B cell (primary cell): ENCODE measurements around the gene MAML3.

Experiments used
- CTCF ChIP-seq: fragments of 200-600 bp; IDR thresholded peaks from one replicate; pipeline ENCODE4 v1.8.0; 2022; ENCODE audit warnings: antibody characterized with exemption, mild to moderate bottlenecking
- EZH2 ChIP-seq: IDR thresholded peaks from 2 replicates; pipeline ENCODE4 v1.6.1; 2012; ENCODE audit warnings: borderline replicate concordance, low read depth, mild to moderate bottlenecking, moderate library complexity, low read length; ENCODE audit not compliant: insufficient read depth, poor library complexity, severe bottlenecking

- TF ChIP-seq CTCF (peak; percentile 43), EZH2 (no peak)
These were observed 101.9 kb downstream of the MAML3 start for GRCh38 chr4:140052050-140052449.
